Kidney (tissue), 14 donors: ENCODE data around the gene RAPGEF1. TPM values are rescaled to one million over a fixed set of nuclear protein-coding genes. Genes with fewer than 3 reads are reported as not detected.

ENCODE experiments used
- DNase-seq, 5 donors: peaks; one replicate each; pipeline ENCODE4 v3.0.0-alpha.2; 2013 to 2020
- FAIRE-seq: peaks from 2 replicates; lab custom pipeline; 2012; peaks lifted over from hg19 to GRCh38; lab: Jason Lieb, UNC
- H3K27ac ChIP-seq, 2 donors: one replicate each; pipeline ENCODE4 v1.7.0; 2013; ENCODE audit warnings: low read depth in 2 of 2, low read length in 2 of 2, inconsistent platforms in 1 of 2
- H3K27me3 ChIP-seq: one replicate; pipeline ENCODE4 v1.7.1; 2013; ENCODE audit warnings: low read length, inconsistent platforms; ENCODE audit not compliant: control insufficient read depth, insufficient read depth
- H3K36me3 ChIP-seq, 3 donors: one replicate each; pipeline versions ENCODE4 v1.7.0 to v1.7.1; 2013; ENCODE audit warnings: low read length in 3 of 3, control low read depth in 1 of 3, inconsistent platforms in 1 of 3; ENCODE audit not compliant: insufficient read depth in 3 of 3, control insufficient read depth in 2 of 3
- H3K4me1 ChIP-seq, 3 donors: one replicate each; pipeline versions ENCODE4 v1.7.0 to v1.7.1; 2013; ENCODE audit warnings: low read length in 3 of 3, inconsistent platforms in 1 of 3, low read depth in 1 of 3; ENCODE audit not compliant: control insufficient read depth in 2 of 3, insufficient read depth in 2 of 3
- H3K4me3 ChIP-seq, 3 donors: one replicate each; pipeline versions ENCODE4 v1.7.0 to v1.8.1; 2013; ENCODE audit warnings: low read length in 3 of 3, control low read depth in 1 of 3, inconsistent platforms in 1 of 3
- H3K9ac ChIP-seq, 3 donors: one replicate each; pipeline versions ENCODE4 v1.7.0 to v1.7.1; 2013; ENCODE audit warnings: low read length in 3 of 3, control low read depth in 1 of 3, inconsistent platforms in 1 of 3
- H3K9me3 ChIP-seq, 3 donors: one replicate each; pipeline versions ENCODE4 v1.7.0 to v1.7.1; 2013; ENCODE audit warnings: low read length in 3 of 3, control low read depth in 1 of 3, inconsistent platforms in 1 of 3; ENCODE audit not compliant: control insufficient read depth in 2 of 3, insufficient read depth in 1 of 3
- intact Hi-C: fragments of 100-400 bp; cut with DNase I; formaldehyde crosslinking; loops from one replicate; pipeline ENCODE4 v1.11.1; 2022
- polyA plus RNA-seq: library from polyadenylated mRNA; stranded (reverse); fragments of 350-450 nt; fragmentation: Illumina TruSeq; extraction: RNeasy Lipid Tissue Mini Kit (QIAGEN cat#74804); gene quantifications from one replicate; pipeline ENCODE4 v1.2.3, GENCODE V29; 2014; ENCODE audit warnings: low read depth, low replicate concordance; ENCODE audit not compliant: insufficient read depth
- total RNA-seq: library from RNA; stranded (reverse); fragmentation: NEBNext Ultra II Directional; extraction: Animal tissue kit (Norgen Biotek cat#: 25700); gene quantifications from one replicate; pipeline ENCODE4 v1.2.1, GENCODE V29; 2021
- TF ChIP-seq, protein P1 (sequence below): IDR thresholded peaks from 3 replicates; pipeline ENCODE4 v1.5.1; 2012; ENCODE audit warnings: mild to moderate bottlenecking, moderate library complexity, borderline replicate concordance; ENCODE audit not compliant: insufficient read depth; ENCODE audit errors: extremely low read depth
- donor health status: control.
- donor health status: control.
- donor health status: control.
- donor health status: control.
- donor health status: control.
- donor health status: DM: yes; HTN: yes; CAD: no.
- donor health status: Normal renal cell carcinoma (clear cell type).

Gene RAPGEF1
- total and polyA plus RNA-seq, 2 donors from 2014 or later = 15.5 to 79.7 TPM

DNA sequence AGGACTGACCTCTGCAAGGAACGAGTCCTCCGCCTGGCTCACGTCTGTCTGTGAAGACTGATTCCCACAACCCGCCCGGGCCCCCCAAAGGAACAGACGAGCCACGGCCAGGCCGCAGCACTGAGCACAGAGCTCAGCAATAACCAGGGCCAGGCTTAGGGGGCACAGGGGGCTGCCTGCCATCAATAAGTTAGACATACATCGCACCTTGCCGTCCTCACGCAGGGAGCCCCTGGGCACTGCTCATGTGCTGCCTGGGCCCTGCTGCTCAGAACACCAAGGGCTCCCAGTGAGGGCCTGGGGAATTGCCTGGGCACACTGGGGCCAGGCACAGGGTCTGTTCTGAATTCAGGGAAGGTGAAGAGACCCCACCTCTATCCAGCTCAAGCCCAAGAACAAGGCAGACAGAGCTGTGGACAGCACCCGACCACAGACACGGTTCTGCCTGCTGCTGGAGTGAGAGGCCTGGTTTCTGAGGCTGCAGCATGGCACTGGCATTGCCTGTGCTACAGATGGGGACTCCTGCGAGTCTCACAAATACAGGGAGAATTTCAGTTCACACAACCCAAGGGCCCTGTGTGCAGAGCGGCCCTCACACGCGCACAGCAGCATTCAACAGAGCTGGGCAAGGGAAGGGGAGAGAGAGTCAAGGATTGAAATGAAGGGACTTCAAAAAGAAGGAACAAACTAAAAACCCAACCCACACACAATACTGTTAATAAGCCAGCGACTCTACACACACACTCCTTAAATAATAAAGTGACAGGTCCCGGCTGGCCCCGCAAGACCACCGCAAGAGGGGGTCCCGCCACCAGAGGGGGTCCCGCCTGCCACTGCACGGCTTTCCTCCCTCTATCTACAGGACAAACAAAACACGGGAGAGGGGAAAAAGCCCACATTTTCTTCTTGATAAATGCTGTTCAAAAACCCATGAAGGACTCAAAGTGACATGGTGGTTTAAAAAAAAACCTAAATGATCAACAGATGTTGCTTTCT, 162.6 kb downstream of the RAPGEF1 start:
- Histone ChIP-seq H3K9ac (no peak overlapping the region), H3K9me3 (no peaks in the 10 kb centered on the region), H3K27ac (no peak overlapping the region), H3K4me3 (no peak overlapping the region), H3K36me3 (peaks cover 0 to 32% (median 10%) of the 10 kb centered on the region in 3 donors), H3K27me3 (no peaks in the 10 kb centered on the region), H3K4me1 (peaks cover 0 to 3% (median 0%) of the 10 kb centered on the region in 3 donors)
- TF ChIP-seq, protein P1, sequence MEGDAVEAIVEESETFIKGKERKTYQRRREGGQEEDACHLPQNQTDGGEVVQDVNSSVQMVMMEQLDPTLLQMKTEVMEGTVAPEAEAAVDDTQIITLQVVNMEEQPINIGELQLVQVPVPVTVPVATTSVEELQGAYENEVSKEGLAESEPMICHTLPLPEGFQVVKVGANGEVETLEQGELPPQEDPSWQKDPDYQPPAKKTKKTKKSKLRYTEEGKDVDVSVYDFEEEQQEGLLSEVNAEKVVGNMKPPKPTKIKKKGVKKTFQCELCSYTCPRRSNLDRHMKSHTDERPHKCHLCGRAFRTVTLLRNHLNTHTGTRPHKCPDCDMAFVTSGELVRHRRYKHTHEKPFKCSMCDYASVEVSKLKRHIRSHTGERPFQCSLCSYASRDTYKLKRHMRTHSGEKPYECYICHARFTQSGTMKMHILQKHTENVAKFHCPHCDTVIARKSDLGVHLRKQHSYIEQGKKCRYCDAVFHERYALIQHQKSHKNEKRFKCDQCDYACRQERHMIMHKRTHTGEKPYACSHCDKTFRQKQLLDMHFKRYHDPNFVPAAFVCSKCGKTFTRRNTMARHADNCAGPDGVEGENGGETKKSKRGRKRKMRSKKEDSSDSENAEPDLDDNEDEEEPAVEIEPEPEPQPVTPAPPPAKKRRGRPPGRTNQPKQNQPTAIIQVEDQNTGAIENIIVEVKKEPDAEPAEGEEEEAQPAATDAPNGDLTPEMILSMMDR = no peak
- no peak for FAIRE-seq
- DNase-seq = peak in 1 of 5 donors; percentile 61
- intact Hi-C loops = no loop called here

DNA sequence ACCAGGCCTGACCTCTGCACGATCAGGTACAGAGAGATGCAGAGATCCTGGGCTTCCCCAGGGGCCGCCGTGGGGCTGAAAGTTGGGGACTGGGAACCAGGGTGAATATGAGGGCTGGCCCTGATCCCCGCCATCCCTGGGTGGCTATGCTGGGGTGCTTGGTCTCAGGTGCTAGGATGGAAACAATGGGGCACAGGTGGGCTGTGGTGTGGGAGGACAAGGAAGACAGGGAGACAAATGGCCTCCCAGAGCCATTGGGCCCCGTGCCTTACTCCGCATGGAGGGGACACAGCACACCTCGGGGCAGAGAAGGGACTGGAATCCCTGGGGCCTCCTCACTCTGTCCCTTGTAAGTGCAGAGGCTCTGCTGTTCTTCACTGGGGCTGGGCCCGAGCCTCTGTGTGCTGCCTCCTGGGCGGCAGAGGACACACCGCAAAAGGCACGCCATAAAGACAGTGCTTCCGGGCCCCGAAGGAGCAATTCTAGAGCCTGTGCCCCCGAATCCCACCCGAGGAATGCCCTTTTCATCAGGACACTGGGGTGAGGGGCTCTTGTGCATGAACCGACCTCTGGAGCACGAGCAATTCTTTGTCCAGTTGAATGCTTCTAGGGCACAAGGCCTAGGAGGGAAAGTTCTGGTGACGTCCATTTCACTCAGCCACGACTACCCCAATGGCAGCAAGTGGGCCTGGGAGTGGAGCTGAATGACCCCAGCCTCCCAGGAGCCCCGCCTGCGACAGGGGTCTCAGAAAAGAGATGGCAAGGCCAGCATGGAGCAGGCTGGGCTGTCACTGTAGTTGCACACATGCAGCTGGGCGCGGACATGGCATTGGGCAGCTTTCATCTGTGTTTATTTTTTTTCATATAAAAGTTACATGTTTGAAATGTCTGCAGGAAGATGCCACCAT, 163.7 kb downstream of the RAPGEF1 start:
- H3K4me3 ChIP-seq = no peak overlapping the region
- FAIRE-seq (no peak), DNase-seq (peak in 1 of 5 donors; percentile 65)
- H3K9me3 ChIP-seq = no peaks in the 10 kb centered on the region
- TF ChIP-seq, protein P1 = no peak
- intact Hi-C loops = no loop called here
- no peak overlapping the region for H3K27ac ChIP-seq
- H3K36me3 ChIP-seq = peaks cover 0 to 29% (median 5%) of the 10 kb centered on the region in 3 donors
- H3K27me3 ChIP-seq = no peaks in the 10 kb centered on the region
- no peak overlapping the region for H3K9ac ChIP-seq
- peaks cover 0 to 3% (median 0%) of the 10 kb centered on the region in 3 donors for H3K4me1 ChIP-seq

DNA sequence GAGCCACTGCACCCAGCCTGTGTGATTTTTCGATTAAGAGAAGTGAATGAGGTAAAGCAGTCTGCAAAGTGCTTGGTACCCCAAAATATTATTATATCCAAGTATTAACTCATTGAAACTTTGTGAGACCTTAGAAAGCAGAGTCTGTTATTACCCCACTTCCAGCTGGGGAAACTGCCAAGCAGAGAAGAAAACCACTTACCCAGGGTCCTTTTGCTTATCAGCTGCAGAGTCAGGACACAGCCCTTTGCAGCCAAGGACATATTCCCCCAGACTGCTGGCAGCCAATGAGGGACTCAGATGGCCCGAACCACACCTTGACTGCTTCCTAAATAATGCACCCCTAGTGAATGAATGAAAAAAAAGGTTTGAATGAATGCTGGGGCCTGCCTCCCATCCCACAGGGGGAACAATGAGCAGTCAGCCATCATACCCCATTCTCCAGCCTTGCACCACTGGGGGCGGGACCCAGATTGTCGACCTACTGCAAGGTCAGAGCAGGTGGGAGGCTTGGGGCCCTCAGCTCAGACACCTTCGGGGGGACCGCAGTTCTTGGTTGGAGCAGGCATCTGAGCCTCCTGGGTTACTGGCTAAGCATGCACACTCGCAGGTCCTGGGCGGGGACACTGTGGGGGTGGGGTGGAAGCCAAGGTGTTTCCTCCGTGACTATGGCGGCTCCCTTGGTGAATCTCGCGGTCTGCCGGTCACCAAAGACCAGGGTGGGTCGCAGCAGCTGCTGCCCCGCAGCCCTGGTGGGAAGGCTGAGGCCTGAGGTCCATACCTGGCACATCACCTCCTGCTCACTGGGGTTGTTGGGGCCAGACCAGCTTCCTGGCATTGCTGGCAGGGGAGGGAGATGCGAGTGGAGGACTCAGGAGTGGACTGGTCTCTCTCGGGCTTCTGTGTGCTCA, 164.9 kb downstream of the RAPGEF1 start:
- intact Hi-C loops = no loop called here
- no peaks in the 10 kb centered on the region for H3K9me3 ChIP-seq
- no peak overlapping the region for H3K4me3 ChIP-seq
- no peak overlapping the region for H3K9ac ChIP-seq
- H3K36me3 ChIP-seq = peaks cover 0 to 25% (median 2%) of the 10 kb centered on the region in 3 donors
- FAIRE-seq (no peak), DNase-seq (peak in 1 of 5 donors; percentile 66)
- no peak overlapping the region for H3K27ac ChIP-seq
- H3K27me3 ChIP-seq = no peaks in the 10 kb centered on the region
- peaks cover 0 to 3% (median 0%) of the 10 kb centered on the region in 3 donors for H3K4me1 ChIP-seq
- TF ChIP-seq, protein P1 = no peak
